H1 (cell line): ENCODE data around the gene GCHFR.

ENCODE experiments used
- ATF3 ChIP-seq: IDR thresholded peaks from 2 replicates; pipeline ENCODE4 v1.6.1; 2011; ENCODE audit warnings: low read depth, mild to moderate bottlenecking, low read length; ENCODE audit not compliant: insufficient read depth
- CBX5 ChIP-seq: fragments of 300-800, 300-1000 bp; sonication (generic); IDR thresholded peaks from 2 replicates; pipeline ENCODE4 v1.7.1; 2016; ENCODE audit warnings: antibody characterized with exemption, low read length, low read depth
- CTCF ChIP-seq, 3 experiments: IDR thresholded peaks; 1 replicate in 2 of 3; 2 replicates in 1 of 3; pipeline versions ENCODE4 v1.5.1 to v1.6.1; 2011; ENCODE audit warnings: low read length in 3 of 3, mild to moderate bottlenecking in 3 of 3, inconsistent platforms in 2 of 3, low read depth in 1 of 3, moderate library complexity in 1 of 3; ENCODE audit not compliant: insufficient read depth in 1 of 3; ENCODE audit errors: control extremely low read depth in 1 of 3
- EP300 ChIP-seq, 2 experiments: IDR thresholded peaks; 1 replicate in 1 of 2; 2 replicates in 1 of 2; pipeline ENCODE4 v1.6.1; 2011 to 2012; ENCODE audit warnings: low read depth in 2 of 2, low read length in 2 of 2, mild to moderate bottlenecking in 2 of 2, borderline replicate concordance in 1 of 2, inconsistent platforms in 1 of 2, moderate library complexity in 1 of 2
- MAX ChIP-seq: IDR thresholded peaks from 2 replicates; pipeline ENCODE4 v1.6.1; 2012; ENCODE audit warnings: inconsistent platforms
- POLR2AphosphoS5 ChIP-seq: IDR thresholded peaks from 2 replicates; pipeline ENCODE4 v1.6.1; 2011; ENCODE audit warnings: low read depth, low read length

- TF ChIP-seq EP300 (IDR thresholded peaks at IDR 0.05; ENCODE audit: borderline replicate concordance in 1 of 2, low read depth in 2 of 2, low read length in 2 of 2), result no peak
- no peak for TF ChIP-seq CBX5
- TF ChIP-seq CTCF (IDR thresholded peaks at IDR 0.05; ENCODE audit: control extremely low read depth in 1 of 3, insufficient read depth in 1 of 3, low read depth in 1 of 3, low read length in 3 of 3), result no peak
- TF ChIP-seq POLR2AphosphoS5, result no peak
- TF ChIP-seq ATF3, result no peak
- TF ChIP-seq MAX, result no peak
Measured at GRCh38 chr15:40749151-40749630, 14.7 kb upstream of the GCHFR start.
